CD14-positive monocyte (primary cell): ENCODE measurements around the gene RAX2. TPM values are rescaled to one million over a fixed set of nuclear protein-coding genes. Genes with fewer than 3 reads are reported as not detected.
A peak's percentile ranks its signal among the peaks of the same experiment; 100 is the strongest.
"Not testable (repeated sequence)": the region's sequence is repeated elsewhere in the genome, so short reads cannot be mapped to it uniquely, and the experiment has no call there.

Source experiments
- DNase-seq, 3 donors: peaks; one replicate each; pipeline ENCODE4 v3.0.0-alpha.2; 2011 to 2022
- H2AFZ ChIP-seq: 2 replicates; pipeline ENCODE4 v1.6.0; 2012; ENCODE audit warnings: mild to moderate bottlenecking, low read depth, low read length, inconsistent platforms; ENCODE audit not compliant: insufficient read depth, poor library complexity, severe bottlenecking
- H3K27ac ChIP-seq, 2 donors: 1 replicate in 1 of 2; 2 replicates in 1 of 2; pipeline ENCODE4 v1.5.1; 2012 to 2013; ENCODE audit warnings: low read length in 2 of 2, control low read depth in 1 of 2, inconsistent platforms in 1 of 2, low read depth in 1 of 2, mild to moderate bottlenecking in 1 of 2
- H3K27me3 ChIP-seq, 2 donors: one replicate each; pipeline versions ENCODE4 v1.6.0 to v1.6.1; 2011 to 2013; ENCODE audit warnings: low read length in 2 of 2; ENCODE audit not compliant: control insufficient read depth in 2 of 2, insufficient read depth in 2 of 2
- H3K36me3 ChIP-seq, 2 donors: replicated peaks in 1 of 2; 1 replicate in 1 of 2; 2 replicates in 1 of 2; pipeline versions ENCODE4 v1.5.1 to v1.6.1; 2012 to 2013; ENCODE audit warnings: low read length in 2 of 2, control low read depth in 1 of 2, inconsistent platforms in 1 of 2, mild to moderate bottlenecking in 1 of 2; ENCODE audit not compliant: insufficient read depth in 2 of 2, control insufficient read depth in 1 of 2
- H3K4me1 ChIP-seq, 2 donors: 1 replicate in 1 of 2; 2 replicates in 1 of 2; pipeline versions ENCODE4 v1.5.1 to v1.6.1; 2012 to 2013; ENCODE audit warnings: low read length in 2 of 2, control low read depth in 1 of 2, inconsistent platforms in 1 of 2, mild to moderate bottlenecking in 1 of 2, moderate library complexity in 1 of 2; ENCODE audit not compliant: insufficient read depth in 2 of 2, control insufficient read depth in 1 of 2
- H3K4me2 ChIP-seq: replicated peaks from 2 replicates; pipeline ENCODE3; 2012; ENCODE audit warnings: low read length, moderate library complexity, mild to moderate bottlenecking; ENCODE audit not compliant: poor library complexity, severe bottlenecking; ENCODE audit errors: extremely low read depth
- H3K4me3 ChIP-seq, 3 experiments: fragments of 200-600 bp in 1 of 3; sonication (generic) in 1 of 3; replicated peaks in 1 of 3; 1 replicate in 2 of 3; 2 replicates in 1 of 3; pipeline ENCODE4 v1.5.1; 2011 to 2013; ENCODE audit warnings: low read length in 3 of 3, mild to moderate bottlenecking in 3 of 3, control low read depth in 2 of 3, low read depth in 2 of 3, inconsistent platforms in 1 of 3, moderate library complexity in 1 of 3
- H3K79me2 ChIP-seq: 2 replicates; pipeline ENCODE4 v1.6.0; 2012; ENCODE audit warnings: mild to moderate bottlenecking, control low read depth, inconsistent platforms, low read length, moderate library complexity; ENCODE audit not compliant: insufficient read depth
- H3K9ac ChIP-seq: 2 replicates; pipeline ENCODE4 v1.6.0; 2017; ENCODE audit warnings: low read length, mild to moderate bottlenecking; ENCODE audit not compliant: insufficient read depth, poor library complexity, severe bottlenecking
- H3K9me3 ChIP-seq, 2 donors: replicated peaks in 1 of 2; 1 replicate in 1 of 2; 2 replicates in 1 of 2; pipeline versions ENCODE4 v1.5.1 to v1.6.1; 2012 to 2013; ENCODE audit warnings: low read length in 2 of 2, control low read depth in 1 of 2; ENCODE audit not compliant: control insufficient read depth in 1 of 2, insufficient read depth in 1 of 2
- H4K20me1 ChIP-seq: 2 replicates; pipeline ENCODE4 v1.6.0; 2012; ENCODE audit warnings: mild to moderate bottlenecking, low read length, control low read depth, moderate library complexity; ENCODE audit not compliant: insufficient read depth
- H3K27ac Mint-ChIP-seq, 7 donors: one replicate each; pipeline ENCODE4 v1.8.0; 2020; ENCODE audit warnings: mild to moderate bottlenecking in 7 of 7, mixed read lengths in 7 of 7, moderate library complexity in 6 of 7, inconsistent platforms in 2 of 7
- H3K27me3 Mint-ChIP-seq, 3 donors: one replicate each; pipeline ENCODE4 v1.8.0; 2021 to 2022; ENCODE audit warnings: low read depth in 3 of 3, mild to moderate bottlenecking in 3 of 3, mixed read lengths in 3 of 3, moderate library complexity in 3 of 3, inconsistent platforms in 1 of 3
- H3K36me3 Mint-ChIP-seq, 2 donors: one replicate each; pipeline ENCODE4 v1.8.0; 2020; ENCODE audit warnings: mixed read lengths in 2 of 2, inconsistent platforms in 1 of 2, mild to moderate bottlenecking in 1 of 2
- H3K4me1 Mint-ChIP-seq: one replicate; pipeline ENCODE4 v1.8.0; 2020; ENCODE audit warnings: mild to moderate bottlenecking, mixed read lengths
- H3K4me3 Mint-ChIP-seq, 2 donors: one replicate each; pipeline ENCODE4 v1.8.0; 2020; ENCODE audit warnings: mild to moderate bottlenecking in 2 of 2, mixed read lengths in 2 of 2, moderate library complexity in 1 of 2
- H3K9me3 Mint-ChIP-seq, 7 donors: one replicate each; pipeline ENCODE4 v1.8.0; 2020 to 2022; ENCODE audit warnings: mixed read lengths in 7 of 7, mild to moderate bottlenecking in 6 of 7, moderate library complexity in 6 of 7, inconsistent platforms in 2 of 7
- CTCF ChIP-seq: fragments of 200-600 bp; IDR thresholded peaks from one replicate; pipeline ENCODE4 v1.8.0; 2022; ENCODE audit warnings: antibody characterized with exemption, mild to moderate bottlenecking
- WGBS: methylation state at CpG from one replicate; pipeline ENCODE4 v1.1.5; 2013; ENCODE audit warnings: missing lambda C conversion rate; ENCODE audit not compliant: insufficient coverage; 5-methylcytosine and 5-hydroxymethylcytosine counted together
- intact Hi-C, 2 donors: fragments of 100-400 bp; cut with micrococcal nuclease; formaldehyde crosslinking; loops; one replicate each; pipeline versions ENCODE4 v1.15.0 to v1.15.1; 2023
- polyA plus RNA-seq, 3 donors: library from polyadenylated mRNA; depleted of rRNA in 1 of 3; unstranded in 2 of 3; stranded (reverse) in 1 of 3; fragments of 300-500 nt in 2 of 3; fragments of >200 nt in 1 of 3; fragmentation: Illumina TruSeq in 2 of 3; gene quantifications; 1 replicate in 2 of 3; 2 replicates in 1 of 3; pipeline ENCODE4 v1.2.3, GENCODE V29; 2012 to 2021

The RAX2 gene
- polyA plus RNA-seq, 3 donors, result not detected

GRCh38 chr19:3760871-3761361 is 11.1 kb downstream of the RAX2 start:
- Histone ChIP-seq H3K4me1 (peaks cover 23 to 24% of the 10 kb centered on the region in 2 donors), H3K79me2 (peaks cover 12% of the 10 kb centered on the region), H3K9me3 (no peaks in the 10 kb centered on the region), H3K4me2 (peak overlapping the region; percentile 79), H4K20me1 (no peaks in the 10 kb centered on the region), H2AFZ (peak overlapping the region; percentile 91), H3K9ac (peak overlapping the region; percentile 94), H3K4me3 (peak overlapping the region; percentile 51 to 87 (median 68)), H3K36me3 (peaks cover 11 to 20% of the 10 kb centered on the region in 2 donors), H3K27ac (peak overlapping the region; percentile 79 to 96), H3K27me3 (no peaks in the 10 kb centered on the region)
- WGBS, result 4% methylated on average over 3 of the region's 7 CpGs
- H3K9me3 Mint-ChIP-seq, result no peaks in the 10 kb centered on the region
- DNase-seq, result peak in 2 of 3 donors; percentile 1 to 6
- H3K27me3 Mint-ChIP-seq, result peaks cover 0 to 3% (median 0%) of the 10 kb centered on the region in 3 donors
- H3K4me3 Mint-ChIP-seq, result peak overlapping the region; percentile 93 to 98
- H3K36me3 Mint-ChIP-seq, result peaks cover 5 to 40% of the 10 kb centered on the region in 2 donors
- peaks cover 19% of the 10 kb centered on the region for H3K4me1 Mint-ChIP-seq
- H3K27ac Mint-ChIP-seq, result peak overlapping the region; percentile 94 to 99 (median 98)
- intact Hi-C loops, result loop anchor here in 1 of 2 donors (5.0 kb wide), 1 partner anchor 61 kb away; no protein-coding TSS in a partner anchor
- no peak for TF ChIP-seq CTCF

- DNase-seq, result no peak
- Mint-ChIP-seq H3K4me1 (peaks cover 19% of the 10 kb centered on the region), H3K27me3 (peaks cover 0 to 3% (median 2%) of the 10 kb centered on the region in 3 donors), H3K27ac (no peak overlapping the region), H3K9me3 (no peaks in the 10 kb centered on the region), H3K36me3 (peaks cover 5 to 30% of the 10 kb centered on the region in 2 donors), H3K4me3 (no peak overlapping the region)
- no peak overlapping the region for H2AFZ ChIP-seq
- no peak overlapping the region for H3K27ac ChIP-seq
- H4K20me1 ChIP-seq, result no peaks in the 10 kb centered on the region
- WGBS, result 95% methylated on average over 15 of the region's 19 CpGs
- no peaks in the 10 kb centered on the region for H3K27me3 ChIP-seq
- H3K9me3 ChIP-seq, result no peaks in the 10 kb centered on the region
- H3K9ac ChIP-seq, result no peak overlapping the region
- no peak for TF ChIP-seq CTCF
- H3K4me1 ChIP-seq, result peaks cover 23 to 24% of the 10 kb centered on the region in 2 donors
- peaks cover 6 to 12% of the 10 kb centered on the region in 2 donors for H3K36me3 ChIP-seq
- intact Hi-C loops, result loop anchor here in 1 of 2 donors (5.0 kb wide), 1 partner anchor 63 kb away; no protein-coding TSS in a partner anchor
- no peak overlapping the region for H3K4me2 ChIP-seq
- H3K79me2 ChIP-seq, result peaks cover 12% of the 10 kb centered on the region
- no peak overlapping the region for H3K4me3 ChIP-seq
Observed at GRCh38 chr19:3759482-3760254, 12.4 kb downstream of the RAX2 start.

- H3K27me3 Mint-ChIP-seq, H3K4me3 ChIP-seq, H3K79me2 ChIP-seq, H3K9me3 Mint-ChIP-seq, intact Hi-C loops, H3K27ac ChIP-seq, H3K4me3 Mint-ChIP-seq, H3K27me3 ChIP-seq, H3K9me3 ChIP-seq, H2AFZ ChIP-seq, H4K20me1 ChIP-seq, H3K4me2 ChIP-seq, DNase-seq, H3K9ac ChIP-seq: not testable (repeated sequence)
- Mint-ChIP-seq H3K36me3 (peaks cover 7 to 30% of the 10 kb centered on the region in 2 donors), H3K27ac (peak overlapping the region in 2 of 7 donors; percentile 33 to 48), H3K4me1 (peaks cover 16% of the 10 kb centered on the region)
- Histone ChIP-seq H3K36me3 (peaks cover 6 to 12% of the 10 kb centered on the region in 2 donors), H3K4me1 (peaks cover 17 to 19% of the 10 kb centered on the region in 2 donors)
- 95% methylated on average over 6 of the region's 13 CpGs for WGBS
Observed at GRCh38 chr19:3758297-3758696, 13.7 kb downstream of the RAX2 start.
